SK-N-SH (cell line): Measurements from ENCODE around the gene MPEG1. TPM values are rescaled to one million over a fixed set of nuclear protein-coding genes. Genes with fewer than 3 reads are reported as not detected.

Source experiments
- CTCF ChIA-PET: fragments of 300-600, 350-600 bp; formaldehyde crosslinking; extraction: SDS; loops from one replicate; lab custom pipeline; 2021; lab: Yijun Ruan, JAX
- POLR2A ChIA-PET: fragments of 350-600 bp; sonication (Branson Sonifier 250); formaldehyde crosslinking; extraction: SDS; loops from one replicate; lab custom pipeline; 2020; ENCODE audit warnings: antibody characterized with exemption, inconsistent platforms; lab: Yijun Ruan, JAX
- DNase-seq: peaks from one replicate; pipeline ENCODE4 v3.0.0; 2012
- H2AFZ ChIP-seq: fragments of 200-600 bp; sonication (generic); 2 replicates; pipeline ENCODE4 v1.8.1; 2016; ENCODE audit warnings: antibody characterized with exemption, mild to moderate bottlenecking, low read depth
- H3F3A ChIP-seq: fragments of 200-600 bp; sonication (generic); replicated peaks from 2 replicates; pipeline ENCODE3; 2016; ENCODE audit warnings: antibody characterized with exemption, mild to moderate bottlenecking; ENCODE audit not compliant: insufficient read depth
- H3K27ac ChIP-seq, 2 experiments: fragments of 200-500 bp in 1 of 2; fragments of 200-600 bp in 1 of 2; sonication (Bioruptor generic) in 1 of 2; sonication (generic), shearing (Covaris generic) in 1 of 2; 2 replicates each; pipeline versions ENCODE4 v1.5.1 to v1.6.1; 2014 to 2016; ENCODE audit warnings: low read depth in 2 of 2, inconsistent platforms in 1 of 2, low read length in 1 of 2, mild to moderate bottlenecking in 1 of 2, mixed read lengths in 1 of 2
- H3K27me3 ChIP-seq: fragments of 200-600 bp; sonication (generic), shearing (Covaris generic); 2 replicates; pipeline ENCODE4 v1.6.1; 2016; ENCODE audit warnings: mixed run types; ENCODE audit not compliant: insufficient read depth
- H3K36me3 ChIP-seq, 2 experiments: fragments of 200-500 bp in 1 of 2; fragments of 200-600 bp in 1 of 2; sonication (Bioruptor generic) in 1 of 2; sonication (generic) in 1 of 2; replicated peaks in 1 of 2; 2 replicates each; pipeline versions ENCODE3 to v1.5.1; 2014 to 2016; ENCODE audit warnings: low read length in 1 of 2, mild to moderate bottlenecking in 1 of 2; ENCODE audit not compliant: insufficient read depth in 2 of 2, control insufficient read depth in 1 of 2
- H3K4me1 ChIP-seq, 2 experiments: fragments of 200-500 bp in 1 of 2; fragments of 200-600 bp in 1 of 2; sonication (Bioruptor generic) in 1 of 2; sonication (generic), shearing (Covaris generic) in 1 of 2; 2 replicates each; pipeline versions ENCODE4 v1.5.1 to v1.6.1; 2014 to 2016; ENCODE audit warnings: low read depth in 1 of 2, low read length in 1 of 2, mixed run types in 1 of 2; ENCODE audit not compliant: insufficient read depth in 2 of 2, control insufficient read depth in 1 of 2
- H3K4me2 ChIP-seq: fragments of 200-600 bp; sonication (generic), shearing (Covaris generic); 2 replicates; pipeline ENCODE4 v1.6.1; 2017; ENCODE audit warnings: mixed run types
- H3K4me3 ChIP-seq, 2 experiments: fragments of 200-500 bp in 1 of 2; fragments of 200-600 bp in 1 of 2; sonication (Bioruptor generic) in 1 of 2; sonication (generic), shearing (Covaris generic) in 1 of 2; 2 replicates each; pipeline versions ENCODE4 v1.5.1 to v1.8.1; 2014 to 2016; ENCODE audit warnings: low read depth in 2 of 2, inconsistent platforms in 1 of 2, low read length in 1 of 2, mild to moderate bottlenecking in 1 of 2, mixed read lengths in 1 of 2, moderate library complexity in 1 of 2
- H3K79me2 ChIP-seq: fragments of 200-600 bp; sonication (generic); 2 replicates; pipeline ENCODE4 v1.8.1; 2017; ENCODE audit warnings: mild to moderate bottlenecking; ENCODE audit not compliant: insufficient read depth
- H3K9ac ChIP-seq: fragments of 200-600 bp; sonication (generic); 2 replicates; pipeline ENCODE4 v1.6.1; 2017; ENCODE audit warnings: mixed run types
- H3K9me2 ChIP-seq: fragments of 200-600 bp; sonication (generic); 2 replicates; pipeline ENCODE4 v1.6.1; 2017; ENCODE audit warnings: mixed run types
- H3K9me3 ChIP-seq: fragments of 200-600 bp; sonication (generic); 2 replicates; pipeline ENCODE4 v1.6.1; 2017; ENCODE audit warnings: mixed run types, mild to moderate bottlenecking, moderate library complexity
- H4K20me1 ChIP-seq: fragments of 200-600 bp; sonication (generic); 2 replicates; pipeline ENCODE4 v1.6.1; 2017; ENCODE audit warnings: mild to moderate bottlenecking, mixed run types; ENCODE audit not compliant: insufficient read depth
- CHD2 ChIP-seq: fragments of 150-350 bp; IDR thresholded peaks from 2 replicates; pipeline ENCODE4 v1.6.1; 2018; ENCODE audit warnings: low read length; ENCODE audit not compliant: partially characterized antibody
- EZH2phosphoT487 ChIP-seq: fragments of 200-600 bp; sonication (generic); IDR thresholded peaks from 2 replicates; pipeline ENCODE4 v1.6.1; 2017; ENCODE audit warnings: low read depth, mixed run types, mild to moderate bottlenecking, antibody characterized with exemption, moderate library complexity, borderline replicate concordance
- FOXM1 ChIP-seq: IDR thresholded peaks from 2 replicates; pipeline ENCODE4 v1.4.0; 2012; ENCODE audit warnings: low read depth, mild to moderate bottlenecking
- GABPA ChIP-seq: IDR thresholded peaks from 2 replicates; pipeline ENCODE4 v1.4.0; 2012; ENCODE audit warnings: low read depth, mild to moderate bottlenecking
- GATA2 ChIP-seq: sonication (generic); formaldehyde crosslinking; IDR thresholded peaks from 2 replicates; pipeline ENCODE4 v1.5.0; 2020; ENCODE audit warnings: mild to moderate bottlenecking, missing genetic modification reagents
- IRF3 ChIP-seq: fragments of 150-350 bp; IDR thresholded peaks from 2 replicates; pipeline ENCODE4 v1.6.1; 2016; ENCODE audit warnings: mild to moderate bottlenecking, low read depth, low read length
- MEF2A ChIP-seq: IDR thresholded peaks from 2 replicates; pipeline ENCODE4 v1.4.0; 2012; ENCODE audit warnings: low read depth, borderline replicate concordance
- MXI1 ChIP-seq: IDR thresholded peaks from 2 replicates; pipeline ENCODE4 v1.6.1; 2012; ENCODE audit warnings: mild to moderate bottlenecking, low read depth, low read length, improper control_type of control experiment
- NRF1 ChIP-seq: IDR thresholded peaks from 2 replicates; pipeline ENCODE4 v1.6.1; 2012; ENCODE audit warnings: low read depth, mild to moderate bottlenecking, low read length
- RFX5 ChIP-seq: IDR thresholded peaks from 2 replicates; pipeline ENCODE4 v1.6.1; 2012; ENCODE audit warnings: mild to moderate bottlenecking, improper control_type of control experiment, low read length
- RXRA ChIP-seq: IDR thresholded peaks from 2 replicates; pipeline ENCODE4 v1.4.0; 2012; ENCODE audit warnings: low read depth, mild to moderate bottlenecking, borderline replicate concordance
- SIN3A ChIP-seq: IDR thresholded peaks from 2 replicates; pipeline ENCODE4 v1.6.1; 2012; ENCODE audit warnings: low read depth, mild to moderate bottlenecking, low read length, moderate library complexity, borderline replicate concordance
- SMC3 ChIP-seq: IDR thresholded peaks from 2 replicates; pipeline ENCODE4 v1.6.1; 2012; ENCODE audit warnings: low read depth, low read length, improper control_type of control experiment
- USF1 ChIP-seq: IDR thresholded peaks from 2 replicates; pipeline ENCODE4 v1.4.0; 2012; ENCODE audit warnings: low read depth, borderline replicate concordance
- YY1 ChIP-seq: IDR thresholded peaks from 2 replicates; pipeline ENCODE4 v1.4.0; 2012; ENCODE audit warnings: low read depth, mild to moderate bottlenecking
- ZBTB33 ChIP-seq: IDR thresholded peaks from 2 replicates; pipeline ENCODE4 v1.4.0; 2012; ENCODE audit warnings: low read depth, borderline replicate concordance
- WGBS: methylation state at CpG from one replicate; pipeline ENCODE4 v1.1.6; 2017; ENCODE audit warnings: low lambda C conversion rate; 5-methylcytosine and 5-hydroxymethylcytosine counted together
- polyA plus RNA-seq, 3 experiments: library from polyadenylated mRNA; depleted of rRNA; stranded (reverse); fragments of >200 nt; gene quantifications; 2 replicates each; pipeline ENCODE4 v1.2.3, GENCODE V29; 2012

MPEG1 gene
- polyA plus RNA-seq, 1 of the 3 experiments (the other 2 are of a cell fraction) = not detected

- H3K27ac ChIP-seq = no peak overlapping the region
- CTCF ChIA-PET = interaction anchor here (1.3 to 6.5 kb wide), 4 partner anchors 10 to 34 kb away, joined by 4 to 58 read pairs (median 6); no protein-coding TSS in a partner anchor
Observed at GRCh38 chr11:59175091-59175501, 37.6 kb downstream of the MPEG1 start.

GRCh38 chr11:59174664-59175033 is 38.1 kb downstream of the MPEG1 start:
- ChIA-PET CTCF (interaction anchor here (0.6 to 6.5 kb wide), 6 partner anchors 10 to 180 kb away, joined by 3 to 58 read pairs (median 4); no protein-coding TSS in a partner anchor), POLR2A (no interaction called here)
- no peak overlapping the region for H3K9ac ChIP-seq

More at GRCh38 chr11:59175091-59175501, 37.6 kb downstream of the MPEG1 start:
- Histone ChIP-seq H3K4me2 (no peak overlapping the region), H3K4me1 (peaks cover 0 to 12% of the 10 kb centered on the region in 2 experiments; a peak in 1 of 4 replicates), H2AFZ (no peak overlapping the region), H3K36me3 (no peaks in the 10 kb centered on the region), H3F3A (no peaks in the 10 kb centered on the region), H3K4me3 (no peak overlapping the region), H3K9me3 (no peaks in the 10 kb centered on the region), H3K9ac (no peak overlapping the region), H3K79me2 (no peaks in the 10 kb centered on the region), H4K20me1 (no peaks in the 10 kb centered on the region), H3K27me3 (peaks cover 29% of the 10 kb centered on the region), H3K9me2 (no peaks in the 10 kb centered on the region)
- WGBS = 51% methylated on average over 4 of the region's 4 CpGs
- DNase-seq = no peak
- TF ChIP-seq MXI1 = no peak
- TF ChIP-seq RFX5 = no peak
- no peak for TF ChIP-seq SIN3A
- no peak for TF ChIP-seq YY1
- TF ChIP-seq IRF3 = no peak
- no peak for TF ChIP-seq CHD2
- no peak for TF ChIP-seq GATA2 (CRISPR knock-in tag)
- no peak for TF ChIP-seq SMC3
- TF ChIP-seq GABPA = no peak
- no peak for TF ChIP-seq MEF2A
- no peak for TF ChIP-seq RXRA
- POLR2A ChIA-PET = no interaction called here

More at GRCh38 chr11:59174664-59175033, 38.1 kb downstream of the MPEG1 start:
- no peaks in the 10 kb centered on the region for H4K20me1 ChIP-seq
- H3K9me2 ChIP-seq = no peaks in the 10 kb centered on the region
- peaks cover 0 to 12% of the 10 kb centered on the region in 2 experiments; a peak in 1 of 4 replicates for H3K4me1 ChIP-seq
- no peak overlapping the region for H2AFZ ChIP-seq
- H3F3A ChIP-seq = no peaks in the 10 kb centered on the region
- DNase-seq = no peak
- no peaks in the 10 kb centered on the region for H3K9me3 ChIP-seq
- no peaks in the 10 kb centered on the region for H3K79me2 ChIP-seq
- H3K27ac ChIP-seq = no peak overlapping the region
- 69% methylated on average over 4 of the region's 7 CpGs for WGBS
- TF ChIP-seq ZBTB33 = no peak
- TF ChIP-seq NRF1 = no peak
- TF ChIP-seq RXRA = no peak
- no peak for TF ChIP-seq EZH2phosphoT487
- TF ChIP-seq USF1 = no peak
- TF ChIP-seq FOXM1 = no peak
- no peak for TF ChIP-seq CHD2
- TF ChIP-seq IRF3 = no peak
- TF ChIP-seq, all 33 proteins: peak for 0
- no peak overlapping the region for H3K4me3 ChIP-seq
- H3K4me2 ChIP-seq = no peak overlapping the region
- no peaks in the 10 kb centered on the region for H3K36me3 ChIP-seq
- H3K27me3 ChIP-seq = peaks cover 33% of the 10 kb centered on the region
